Measurements from ENCODE around the gene LCN6. TPM values are rescaled to one million over a fixed set of nuclear protein-coding genes. Genes with fewer than 3 reads are reported as not detected.
"Not testable (repeated sequence)": the region's sequence is repeated elsewhere in the genome, so short reads cannot be mapped to it uniquely, and the experiment has no call there.

Gene LCN6
- polyA plus RNA-seq, 1 donor from 2014 or later, result not detected

DNA sequence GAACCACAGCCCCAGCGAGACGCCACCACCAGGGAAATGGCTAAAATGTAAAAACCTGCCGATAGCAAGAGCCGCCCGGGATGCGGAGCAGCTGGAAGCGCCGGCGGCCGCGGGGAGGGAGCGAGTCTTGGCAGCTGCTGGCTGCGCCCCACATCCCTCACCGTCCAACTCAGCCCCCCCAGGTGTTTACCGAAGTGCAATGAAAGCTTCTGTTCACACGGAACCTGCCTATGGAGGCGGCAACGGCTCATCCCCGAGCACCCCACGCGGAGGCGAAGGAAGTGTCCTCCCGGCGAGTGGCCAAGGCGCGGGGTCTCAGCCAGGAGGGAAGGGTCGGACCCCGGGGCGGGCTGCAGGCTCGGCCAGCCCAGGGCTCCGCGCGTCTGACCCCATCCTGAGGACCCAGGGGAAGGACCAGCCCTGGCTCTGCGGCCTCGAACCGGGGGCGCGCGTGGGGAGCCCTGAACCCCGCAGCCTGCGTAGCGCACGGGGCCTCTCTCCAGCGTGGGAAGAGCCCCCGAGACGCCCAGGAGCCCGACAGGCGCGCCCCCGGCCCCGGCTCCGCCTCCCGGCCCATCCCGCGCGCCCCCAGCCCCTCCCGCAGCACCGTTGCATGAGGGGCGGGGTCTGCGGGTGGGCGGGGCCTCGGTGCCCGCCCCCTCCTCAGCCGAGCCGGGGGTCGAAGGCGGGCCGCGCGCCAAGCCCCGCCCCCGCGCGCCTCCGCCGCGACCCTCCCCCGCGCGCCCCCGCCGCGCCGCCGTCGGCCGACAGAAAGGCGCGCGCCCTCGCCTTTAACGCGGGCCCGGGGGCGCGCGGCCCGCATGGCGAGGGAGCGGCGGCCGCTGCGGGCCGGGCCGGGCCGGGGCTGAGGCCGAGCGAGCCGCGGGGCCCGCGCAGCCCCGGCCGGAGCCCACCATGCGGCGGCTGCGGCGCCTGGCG lies 36.3 kb downstream of the LCN6 start, which contains the start of gene DIPK1B:
Gene DIPK1B, plus strand, starts transcription at position 822 of the 939 bp plus-strand sequence. Its CDS starts 94 bp downstream, at position 916.
- Histone ChIP-seq H3K9ac (ENCODE audit: low read length) (peak within 1 kb of the TSS; percentile 82), H3K27ac (ENCODE audit: low read length) (peak within 1 kb of the TSS; percentile 31), H3K9me2 (ENCODE audit: insufficient read depth, low read length) (no peaks in the 10 kb centered on the region), H3K4me3 (ENCODE audit: low read length) (peak within 1 kb of the TSS; percentile 92), H3K4me2 (ENCODE audit: low read length) (peak within 1 kb of the TSS; percentile 98), H2AFZ (ENCODE audit: low read depth, low read length) (peak within 1 kb of the TSS; percentile 54), H4K20me1 (ENCODE audit: insufficient read depth) (no peaks in the 10 kb centered on the region), H3K9me3 (ENCODE audit: low read length) (no peaks in the 10 kb centered on the region), H3K79me2 (replicated peaks; ENCODE audit: insufficient read depth, low read length) (peaks cover 29% of the 10 kb centered on the region), H3F3A (ENCODE audit: insufficient read depth, low read length, poor library complexity, severe bottlenecking) (no peaks in the 10 kb centered on the region), H3K27me3 (ENCODE audit: insufficient read depth, low read depth, low read length) (no peaks in the 10 kb centered on the region), H3K36me3 (ENCODE audit: insufficient read depth, low read length) (no peaks in the 10 kb centered on the region)
- TF ChIP-seq POLR2AphosphoS5 (IDR thresholded peaks at IDR 0.05) (no peak), RAD21 (conservative IDR thresholded peaks at IDR 0.05) (no peak), MXI1 (conservative IDR thresholded peaks at IDR 0.05; ENCODE audit: poor library complexity, severe bottlenecking) (peak; percentile 58)
- TF ChIP-seq, protein P1, sequence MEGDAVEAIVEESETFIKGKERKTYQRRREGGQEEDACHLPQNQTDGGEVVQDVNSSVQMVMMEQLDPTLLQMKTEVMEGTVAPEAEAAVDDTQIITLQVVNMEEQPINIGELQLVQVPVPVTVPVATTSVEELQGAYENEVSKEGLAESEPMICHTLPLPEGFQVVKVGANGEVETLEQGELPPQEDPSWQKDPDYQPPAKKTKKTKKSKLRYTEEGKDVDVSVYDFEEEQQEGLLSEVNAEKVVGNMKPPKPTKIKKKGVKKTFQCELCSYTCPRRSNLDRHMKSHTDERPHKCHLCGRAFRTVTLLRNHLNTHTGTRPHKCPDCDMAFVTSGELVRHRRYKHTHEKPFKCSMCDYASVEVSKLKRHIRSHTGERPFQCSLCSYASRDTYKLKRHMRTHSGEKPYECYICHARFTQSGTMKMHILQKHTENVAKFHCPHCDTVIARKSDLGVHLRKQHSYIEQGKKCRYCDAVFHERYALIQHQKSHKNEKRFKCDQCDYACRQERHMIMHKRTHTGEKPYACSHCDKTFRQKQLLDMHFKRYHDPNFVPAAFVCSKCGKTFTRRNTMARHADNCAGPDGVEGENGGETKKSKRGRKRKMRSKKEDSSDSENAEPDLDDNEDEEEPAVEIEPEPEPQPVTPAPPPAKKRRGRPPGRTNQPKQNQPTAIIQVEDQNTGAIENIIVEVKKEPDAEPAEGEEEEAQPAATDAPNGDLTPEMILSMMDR (IDR thresholded peaks at IDR 0.05; ENCODE audit: poor library complexity, severe bottlenecking), result peak; percentile 24
- TF ChIP-seq, protein P2, sequence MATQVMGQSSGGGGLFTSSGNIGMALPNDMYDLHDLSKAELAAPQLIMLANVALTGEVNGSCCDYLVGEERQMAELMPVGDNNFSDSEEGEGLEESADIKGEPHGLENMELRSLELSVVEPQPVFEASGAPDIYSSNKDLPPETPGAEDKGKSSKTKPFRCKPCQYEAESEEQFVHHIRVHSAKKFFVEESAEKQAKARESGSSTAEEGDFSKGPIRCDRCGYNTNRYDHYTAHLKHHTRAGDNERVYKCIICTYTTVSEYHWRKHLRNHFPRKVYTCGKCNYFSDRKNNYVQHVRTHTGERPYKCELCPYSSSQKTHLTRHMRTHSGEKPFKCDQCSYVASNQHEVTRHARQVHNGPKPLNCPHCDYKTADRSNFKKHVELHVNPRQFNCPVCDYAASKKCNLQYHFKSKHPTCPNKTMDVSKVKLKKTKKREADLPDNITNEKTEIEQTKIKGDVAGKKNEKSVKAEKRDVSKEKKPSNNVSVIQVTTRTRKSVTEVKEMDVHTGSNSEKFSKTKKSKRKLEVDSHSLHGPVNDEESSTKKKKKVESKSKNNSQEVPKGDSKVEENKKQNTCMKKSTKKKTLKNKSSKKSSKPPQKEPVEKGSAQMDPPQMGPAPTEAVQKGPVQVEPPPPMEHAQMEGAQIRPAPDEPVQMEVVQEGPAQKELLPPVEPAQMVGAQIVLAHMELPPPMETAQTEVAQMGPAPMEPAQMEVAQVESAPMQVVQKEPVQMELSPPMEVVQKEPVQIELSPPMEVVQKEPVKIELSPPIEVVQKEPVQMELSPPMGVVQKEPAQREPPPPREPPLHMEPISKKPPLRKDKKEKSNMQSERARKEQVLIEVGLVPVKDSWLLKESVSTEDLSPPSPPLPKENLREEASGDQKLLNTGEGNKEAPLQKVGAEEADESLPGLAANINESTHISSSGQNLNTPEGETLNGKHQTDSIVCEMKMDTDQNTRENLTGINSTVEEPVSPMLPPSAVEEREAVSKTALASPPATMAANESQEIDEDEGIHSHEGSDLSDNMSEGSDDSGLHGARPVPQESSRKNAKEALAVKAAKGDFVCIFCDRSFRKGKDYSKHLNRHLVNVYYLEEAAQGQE (IDR thresholded peaks at IDR 0.05; ENCODE audit: borderline replicate concordance), result no peak

DNA sequence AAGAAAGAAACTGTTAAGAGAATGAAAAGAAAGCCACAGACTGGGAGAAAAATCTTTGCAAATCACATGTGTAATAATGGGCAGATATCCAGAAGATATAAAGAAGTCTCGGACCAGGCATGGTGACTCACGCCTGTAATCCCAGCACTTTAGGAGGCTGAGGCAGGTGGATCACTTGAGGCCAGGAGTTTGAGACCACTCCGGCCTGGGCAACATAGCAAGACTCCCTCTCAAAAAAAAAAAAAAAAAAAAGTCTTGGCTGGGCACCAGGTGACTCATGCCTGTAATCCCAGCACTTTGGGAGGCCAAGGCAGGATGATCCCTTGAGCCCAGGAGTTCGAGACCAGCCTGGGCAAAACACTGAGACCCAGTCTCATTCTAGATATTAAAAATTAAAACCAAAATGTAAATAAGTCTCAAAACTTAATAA lies 37.1 kb downstream of the LCN6 start:
- not testable (repeated sequence) for H3K36me3 ChIP-seq (ENCODE audit: insufficient read depth, low read length); H3K9me3 ChIP-seq (ENCODE audit: low read length); H3F3A ChIP-seq (ENCODE audit: insufficient read depth, low read length, poor library complexity, severe bottlenecking); H3K9me2 ChIP-seq (ENCODE audit: insufficient read depth, low read length); H3K27me3 ChIP-seq (ENCODE audit: insufficient read depth, low read depth, low read length); H3K9ac ChIP-seq (ENCODE audit: low read length); H3K27ac ChIP-seq (ENCODE audit: low read length); H2AFZ ChIP-seq (ENCODE audit: low read depth, low read length); H4K20me1 ChIP-seq (ENCODE audit: insufficient read depth)
- Histone ChIP-seq H3K79me2 (replicated peaks; ENCODE audit: insufficient read depth, low read length) (peaks cover 26% of the 10 kb centered on the region), H3K4me2 (ENCODE audit: low read length) (peak overlapping the region; percentile 48), H3K4me3 (ENCODE audit: low read length) (peak overlapping the region; percentile 75)

DNA sequence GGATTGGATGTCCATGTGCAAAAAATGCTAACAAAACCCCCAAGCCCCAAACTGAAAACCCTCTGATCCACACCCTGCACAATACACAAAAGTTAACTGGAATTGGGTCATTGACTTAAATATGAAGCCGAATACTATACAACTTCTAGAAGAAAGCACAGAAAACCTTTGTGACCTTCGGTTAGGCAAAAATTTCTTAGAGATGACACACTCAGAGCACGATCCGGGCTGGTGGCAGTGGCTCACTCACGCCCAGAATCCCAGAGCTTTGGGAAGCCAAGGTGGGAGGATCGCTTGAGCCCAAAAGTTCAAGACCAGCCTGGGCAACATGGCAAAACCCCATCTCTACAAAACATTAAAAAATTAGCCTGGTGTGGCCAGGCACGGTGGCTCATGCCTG lies 37.8 kb downstream of the LCN6 start:
- no peaks in the 10 kb centered on the region for H4K20me1 ChIP-seq (ENCODE audit: insufficient read depth)
- H3K9me3 ChIP-seq (ENCODE audit: low read length), result no peaks in the 10 kb centered on the region
- H2AFZ ChIP-seq (ENCODE audit: low read depth, low read length), result no peak overlapping the region
- no peak for TF ChIP-seq MXI1 (conservative IDR thresholded peaks at IDR 0.05; ENCODE audit: poor library complexity, severe bottlenecking)
- TF ChIP-seq, protein P2 (IDR thresholded peaks at IDR 0.05; ENCODE audit: borderline replicate concordance), result no peak
- H3K9ac ChIP-seq (ENCODE audit: low read length), result no peak overlapping the region
- H3K36me3 ChIP-seq (ENCODE audit: insufficient read depth, low read length), result no peaks in the 10 kb centered on the region
- peaks cover 21% of the 10 kb centered on the region for H3K79me2 ChIP-seq (replicated peaks; ENCODE audit: insufficient read depth, low read length)
- H3K9me2 ChIP-seq (ENCODE audit: insufficient read depth, low read length), result no peaks in the 10 kb centered on the region
- H3F3A ChIP-seq (ENCODE audit: insufficient read depth, low read length, poor library complexity, severe bottlenecking), result no peaks in the 10 kb centered on the region
- no peak overlapping the region for H3K4me3 ChIP-seq (ENCODE audit: low read length)
- no peak overlapping the region for H3K4me2 ChIP-seq (ENCODE audit: low read length)
- no peak overlapping the region for H3K27ac ChIP-seq (ENCODE audit: low read length)
- no peaks in the 10 kb centered on the region for H3K27me3 ChIP-seq (ENCODE audit: insufficient read depth, low read depth, low read length)
